PC-3 (cell line): ENCODE results near the gene SCFD1.

Experiments used
- EZH2 ChIP-seq: fragments of 300-600 bp; sonication (generic); IDR thresholded peaks from one replicate; pipeline ENCODE4 v1.6.1; 2017; ENCODE audit warnings: antibody characterized with exemption, mild to moderate bottlenecking, low read length; ENCODE audit not compliant: unreplicated experiment
- EZH2phosphoT487 ChIP-seq: fragments of 300-600 bp; sonication (generic); IDR thresholded peaks from 2 replicates; pipeline ENCODE4 v1.6.1; 2018; ENCODE audit warnings: mild to moderate bottlenecking, antibody characterized with exemption, low read length, borderline replicate concordance
- TF ChIP-seq, protein P1 (sequence below): fragments of 300-600 bp; sonication (generic); conservative IDR thresholded peaks from 2 replicates; pipeline ENCODE4 v1.5.1; 2017; ENCODE audit warnings: antibody characterized with exemption, low read depth, mild to moderate bottlenecking, low read length

DNA sequence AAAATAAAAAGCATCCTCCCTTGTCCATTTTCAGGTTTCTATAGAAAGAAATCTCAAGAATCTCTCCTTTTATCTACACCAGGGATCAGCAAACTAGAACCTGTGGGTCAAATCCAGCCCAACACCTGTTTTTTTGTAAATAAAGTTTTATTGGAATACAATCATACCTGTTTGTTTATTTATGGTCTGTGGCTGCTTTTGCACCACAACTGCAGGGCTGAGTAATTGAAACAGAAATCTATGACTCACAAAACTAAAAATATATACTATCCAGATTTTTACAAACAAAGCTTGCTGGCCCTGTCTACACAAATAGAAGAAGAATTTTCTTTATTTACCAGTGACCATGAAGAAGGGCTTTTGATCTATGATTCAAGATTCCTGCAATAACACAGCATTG, 157.1 kb downstream of the SCFD1 start:
- TF ChIP-seq, protein P1, sequence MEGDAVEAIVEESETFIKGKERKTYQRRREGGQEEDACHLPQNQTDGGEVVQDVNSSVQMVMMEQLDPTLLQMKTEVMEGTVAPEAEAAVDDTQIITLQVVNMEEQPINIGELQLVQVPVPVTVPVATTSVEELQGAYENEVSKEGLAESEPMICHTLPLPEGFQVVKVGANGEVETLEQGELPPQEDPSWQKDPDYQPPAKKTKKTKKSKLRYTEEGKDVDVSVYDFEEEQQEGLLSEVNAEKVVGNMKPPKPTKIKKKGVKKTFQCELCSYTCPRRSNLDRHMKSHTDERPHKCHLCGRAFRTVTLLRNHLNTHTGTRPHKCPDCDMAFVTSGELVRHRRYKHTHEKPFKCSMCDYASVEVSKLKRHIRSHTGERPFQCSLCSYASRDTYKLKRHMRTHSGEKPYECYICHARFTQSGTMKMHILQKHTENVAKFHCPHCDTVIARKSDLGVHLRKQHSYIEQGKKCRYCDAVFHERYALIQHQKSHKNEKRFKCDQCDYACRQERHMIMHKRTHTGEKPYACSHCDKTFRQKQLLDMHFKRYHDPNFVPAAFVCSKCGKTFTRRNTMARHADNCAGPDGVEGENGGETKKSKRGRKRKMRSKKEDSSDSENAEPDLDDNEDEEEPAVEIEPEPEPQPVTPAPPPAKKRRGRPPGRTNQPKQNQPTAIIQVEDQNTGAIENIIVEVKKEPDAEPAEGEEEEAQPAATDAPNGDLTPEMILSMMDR: no peak
- TF ChIP-seq EZH2 (no peak), EZH2phosphoT487 (no peak)
